Endodermal cell (in vitro differentiated cells): ENCODE data around the gene PPP1R14B. TPM values are rescaled to one million over a fixed set of nuclear protein-coding genes. Genes with fewer than 3 reads are reported as not detected.
A peak's percentile ranks its signal among the peaks of the same experiment; 100 is the strongest.

Experiments
- DNase-seq: peaks from one replicate; pipeline ENCODE4 v3.0.0-alpha.2; 2017
- H3K27ac ChIP-seq: 2 replicates; pipeline ENCODE4 v1.5.1; 2013; ENCODE audit warnings: mild to moderate bottlenecking, low read depth, low read length, moderate library complexity
- H3K27me3 ChIP-seq: 2 replicates; pipeline ENCODE4 v1.6.1; 2013; ENCODE audit warnings: mild to moderate bottlenecking, low read length, moderate library complexity; ENCODE audit not compliant: insufficient read depth, control insufficient read depth, poor library complexity, severe bottlenecking
- H3K36me3 ChIP-seq: 2 replicates; pipeline ENCODE4 v1.7.0; 2013; ENCODE audit warnings: mild to moderate bottlenecking, low read length, moderate library complexity; ENCODE audit not compliant: control insufficient read depth, insufficient read depth
- H3K4me1 ChIP-seq: one replicate; pipeline ENCODE4 v1.7.0; 2013; ENCODE audit warnings: low read length; ENCODE audit not compliant: control insufficient read depth, insufficient read depth
- H3K4me3 ChIP-seq: 2 replicates; pipeline ENCODE4 v1.5.1; 2013; ENCODE audit warnings: mild to moderate bottlenecking, low read length, moderate library complexity
- H3K9ac ChIP-seq: 2 replicates; pipeline ENCODE4 v1.6.1; 2013; ENCODE audit warnings: mild to moderate bottlenecking, low read length, moderate library complexity; ENCODE audit not compliant: poor library complexity, severe bottlenecking; ENCODE audit errors: extremely low read depth
- H3K9me3 ChIP-seq: 2 replicates; pipeline ENCODE4 v1.6.1; 2013; ENCODE audit warnings: mild to moderate bottlenecking, low read length, moderate library complexity; ENCODE audit not compliant: control insufficient read depth
- H3K27ac Mint-ChIP-seq: 2 replicates; pipeline ENCODE4 v1.8.0; 2020; ENCODE audit warnings: mixed read lengths
- H3K27me3 Mint-ChIP-seq: 2 replicates; pipeline ENCODE4 v1.8.0; 2021; ENCODE audit warnings: mild to moderate bottlenecking, mixed read lengths; ENCODE audit not compliant: insufficient read depth
- H3K36me3 Mint-ChIP-seq: 2 replicates; pipeline ENCODE4 v1.8.0; 2020; ENCODE audit warnings: low read depth, mixed read lengths
- H3K4me1 Mint-ChIP-seq: 2 replicates; pipeline ENCODE4 v1.8.0; 2020; ENCODE audit warnings: mixed read lengths
- H3K4me3 Mint-ChIP-seq: 2 replicates; pipeline ENCODE4 v1.8.0; 2020; ENCODE audit warnings: mild to moderate bottlenecking, moderate library complexity, mixed read lengths
- H3K9me3 Mint-ChIP-seq: 2 replicates; pipeline ENCODE4 v1.8.0; 2020; ENCODE audit warnings: mild to moderate bottlenecking, mixed read lengths
- WGBS, 2 experiments: methylation state at CpG; one replicate each; pipeline versions ENCODE4 v1.1.5 to v1.1.7; 2013; ENCODE audit warnings: missing lambda C conversion rate in 2 of 2, mixed read lengths in 1 of 2; ENCODE audit not compliant: insufficient coverage in 1 of 2, insufficient read length in 1 of 2; 5-methylcytosine and 5-hydroxymethylcytosine counted together
- total RNA-seq, 2 donors: library from RNA; stranded (reverse); fragmentation: NEBNext Ultra II Directional in 1 of 2; extraction: Animal tissue kit (Norgen Biotek cat#: 25700) in 1 of 2; gene quantifications; 2 replicates in 1 of 2; 3 replicates in 1 of 2; pipeline ENCODE4 v1.2.1, GENCODE V29; 2021
- TF ChIP-seq, protein P1 (sequence below): fragments of 200-600 bp; sonication (generic); conservative IDR thresholded peaks from 2 replicates; pipeline ENCODE4 v1.5.0; 2021; ENCODE audit warnings: antibody characterized with exemption, mild to moderate bottlenecking

The PPP1R14B gene
- total RNA-seq, 2 donors from 2014 or later = 228 to 265 TPM

DNA sequence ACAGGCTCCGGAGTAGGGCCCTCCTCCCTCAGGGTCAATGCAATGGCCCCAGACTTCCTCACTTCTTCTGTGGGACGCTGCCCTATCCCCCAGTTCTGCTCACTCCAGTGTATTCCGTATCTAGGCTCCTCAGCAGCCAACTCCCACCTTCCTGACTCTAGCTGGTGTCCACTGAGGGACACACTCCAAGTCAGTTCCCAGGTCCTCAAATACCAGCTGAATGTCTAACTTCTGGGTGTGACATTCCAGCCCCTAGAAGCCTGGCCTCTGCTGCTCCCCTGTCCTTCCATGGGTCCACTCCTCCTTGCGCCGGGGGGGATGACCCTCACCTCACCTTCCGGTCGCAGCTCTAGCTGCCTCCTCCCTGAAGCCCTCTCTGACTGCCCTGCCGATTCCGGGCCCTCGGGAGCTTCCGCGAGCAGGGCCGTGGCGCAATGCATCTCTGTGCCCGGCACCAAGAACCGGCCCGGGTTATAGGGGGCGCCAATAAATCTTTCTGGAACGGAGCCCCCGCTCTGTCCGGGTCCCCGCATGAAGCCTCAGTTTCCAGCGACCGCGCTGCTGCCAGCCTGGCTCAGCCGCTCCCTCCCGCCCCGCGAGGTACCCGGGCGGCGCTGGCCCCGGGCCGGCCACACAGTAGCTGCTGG is 22.3 kb upstream of the PPP1R14B start:
- peak; percentile 90 for DNase-seq
- TF ChIP-seq, protein P1, sequence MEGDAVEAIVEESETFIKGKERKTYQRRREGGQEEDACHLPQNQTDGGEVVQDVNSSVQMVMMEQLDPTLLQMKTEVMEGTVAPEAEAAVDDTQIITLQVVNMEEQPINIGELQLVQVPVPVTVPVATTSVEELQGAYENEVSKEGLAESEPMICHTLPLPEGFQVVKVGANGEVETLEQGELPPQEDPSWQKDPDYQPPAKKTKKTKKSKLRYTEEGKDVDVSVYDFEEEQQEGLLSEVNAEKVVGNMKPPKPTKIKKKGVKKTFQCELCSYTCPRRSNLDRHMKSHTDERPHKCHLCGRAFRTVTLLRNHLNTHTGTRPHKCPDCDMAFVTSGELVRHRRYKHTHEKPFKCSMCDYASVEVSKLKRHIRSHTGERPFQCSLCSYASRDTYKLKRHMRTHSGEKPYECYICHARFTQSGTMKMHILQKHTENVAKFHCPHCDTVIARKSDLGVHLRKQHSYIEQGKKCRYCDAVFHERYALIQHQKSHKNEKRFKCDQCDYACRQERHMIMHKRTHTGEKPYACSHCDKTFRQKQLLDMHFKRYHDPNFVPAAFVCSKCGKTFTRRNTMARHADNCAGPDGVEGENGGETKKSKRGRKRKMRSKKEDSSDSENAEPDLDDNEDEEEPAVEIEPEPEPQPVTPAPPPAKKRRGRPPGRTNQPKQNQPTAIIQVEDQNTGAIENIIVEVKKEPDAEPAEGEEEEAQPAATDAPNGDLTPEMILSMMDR = no peak
- WGBS, 2 experiments = 3 to 17% methylated on average over 2 to 34 of the region's 34 CpGs

DNA sequence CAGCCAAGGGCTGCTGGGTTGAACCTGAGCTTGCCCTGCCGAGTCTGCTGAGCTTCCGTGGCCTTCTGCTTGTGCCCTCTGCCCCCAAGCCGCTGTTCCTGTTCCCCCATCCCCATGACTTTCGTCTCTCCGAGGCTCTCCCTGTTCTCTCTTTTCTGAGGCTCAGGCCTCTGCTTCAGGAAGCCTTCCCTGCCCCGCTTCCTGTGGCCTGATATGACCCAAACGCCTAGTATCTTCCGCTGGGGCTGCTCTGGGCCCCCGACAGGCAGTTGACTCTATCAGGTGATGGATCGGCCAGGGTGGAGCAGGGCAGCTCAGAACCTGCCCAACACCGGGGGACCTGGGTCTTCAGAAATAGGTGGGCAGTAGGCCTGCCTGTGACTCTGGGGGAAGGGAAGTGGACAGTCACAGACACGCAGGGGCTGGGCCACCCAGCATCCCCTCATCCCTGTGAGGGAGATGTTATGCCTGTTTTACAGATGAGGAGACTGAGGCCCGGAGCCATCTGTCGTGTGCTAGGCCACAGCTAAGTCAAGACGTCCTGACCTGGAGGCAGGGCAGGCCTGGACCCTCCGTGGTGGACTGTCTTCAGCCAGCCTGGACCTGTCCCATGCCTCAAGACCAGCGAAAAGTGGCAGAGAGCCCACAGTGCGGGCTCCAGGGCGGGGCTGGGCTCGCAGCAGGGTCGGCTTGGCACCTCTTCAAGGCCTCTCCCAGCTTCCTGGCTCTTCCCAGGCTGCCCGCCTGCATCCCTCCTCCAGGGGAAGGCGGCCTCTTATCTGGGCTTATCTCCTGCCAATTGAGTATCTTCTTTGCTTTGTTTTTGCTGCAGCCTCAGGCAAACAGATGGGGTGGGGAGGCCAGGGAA is 21.5 kb upstream of the PPP1R14B start:
- TF ChIP-seq, protein P1 = no peak
- 80 to 87% methylated on average over 15 to 23 of the region's 23 CpGs for WGBS, 2 experiments
- Mint-ChIP-seq H3K9me3 (no peaks in the 10 kb centered on the region), H3K27me3 (no peaks in the 10 kb centered on the region), H3K4me3 (peak overlapping the region; percentile 95), H3K27ac (peak overlapping the region; percentile 95), H3K36me3 (peaks cover 22% of the 10 kb centered on the region), H3K4me1 (peaks cover 10% of the 10 kb centered on the region)
- H3K27ac ChIP-seq = peak overlapping the region; percentile 94
- peak; percentile 87 for DNase-seq
- H3K9me3 ChIP-seq = no peaks in the 10 kb centered on the region
- H3K9ac ChIP-seq = peak overlapping the region; percentile 91
- H3K27me3 ChIP-seq = no peaks in the 10 kb centered on the region
- peak overlapping the region; percentile 82 for H3K4me3 ChIP-seq
- H3K4me1 ChIP-seq = no peaks in the 10 kb centered on the region
- H3K36me3 ChIP-seq = peaks cover 17% of the 10 kb centered on the region

More for the DNA sequence above, 22.3 kb upstream of the PPP1R14B start:
- Histone ChIP-seq H3K9me3 (no peaks in the 10 kb centered on the region), H3K4me1 (no peaks in the 10 kb centered on the region), H3K9ac (peak overlapping the region; percentile 91), H3K27me3 (no peaks in the 10 kb centered on the region), H3K4me3 (peak overlapping the region; percentile 82), H3K27ac (peak overlapping the region; percentile 94), H3K36me3 (peaks cover 11% of the 10 kb centered on the region)
- Mint-ChIP-seq H3K9me3 (no peaks in the 10 kb centered on the region), H3K27ac (peak overlapping the region; percentile 99), H3K4me1 (peaks cover 14% of the 10 kb centered on the region), H3K4me3 (peak overlapping the region; percentile 95), H3K36me3 (peaks cover 21% of the 10 kb centered on the region), H3K27me3 (no peaks in the 10 kb centered on the region)

DNA sequence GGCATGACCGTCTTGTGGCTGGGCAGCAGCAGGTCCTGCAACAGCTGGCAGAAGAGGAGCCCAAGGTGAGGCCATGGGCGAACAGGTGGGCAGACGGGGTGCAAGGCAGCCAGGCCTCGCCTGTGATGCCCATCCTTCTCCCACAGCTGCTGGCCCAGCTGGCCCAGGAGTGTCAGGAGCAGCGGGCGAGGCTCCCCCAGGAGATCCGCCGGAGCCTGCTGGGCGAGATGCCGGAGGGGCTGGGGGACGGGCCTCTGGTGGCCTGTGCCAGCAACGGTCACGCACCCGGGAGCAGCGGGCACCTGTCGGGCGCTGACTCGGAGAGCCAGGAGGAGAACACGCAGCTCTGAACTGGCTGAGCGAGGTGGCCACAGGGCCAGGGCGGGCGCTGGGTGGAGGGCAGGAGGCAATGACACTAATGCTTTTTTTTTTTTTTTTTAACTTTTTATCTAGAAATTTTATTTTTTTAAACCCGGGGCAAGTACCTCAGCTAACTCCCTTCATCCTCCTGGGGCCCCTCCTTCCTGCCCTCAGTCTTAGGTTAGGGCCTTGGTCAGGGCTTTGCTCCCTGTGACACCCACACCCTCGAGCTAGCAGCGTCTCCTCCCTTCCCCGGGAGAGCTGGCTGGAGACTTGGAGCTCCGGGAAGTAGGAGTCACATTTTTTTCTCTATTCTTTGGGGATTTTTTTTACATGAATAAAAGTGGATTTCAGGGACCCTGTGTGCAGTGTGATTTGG is 20.6 kb upstream of the PPP1R14B start:
- no peak overlapping the region for H3K4me3 ChIP-seq
- H3K27ac Mint-ChIP-seq = peak overlapping the region; percentile 95
- TF ChIP-seq, protein P1 = no peak
- no peak overlapping the region for H3K27ac ChIP-seq
- peaks cover 30% of the 10 kb centered on the region for H3K36me3 Mint-ChIP-seq
- peaks cover 10% of the 10 kb centered on the region for H3K4me1 Mint-ChIP-seq
- DNase-seq = no peak
- H3K27me3 Mint-ChIP-seq = no peaks in the 10 kb centered on the region
- H3K27me3 ChIP-seq = no peaks in the 10 kb centered on the region
- no peaks in the 10 kb centered on the region for H3K9me3 Mint-ChIP-seq
- 87 to 88% methylated on average over 8 to 26 of the region's 27 CpGs for WGBS, 2 experiments
- H3K4me3 Mint-ChIP-seq = no peak overlapping the region
- H3K9me3 ChIP-seq = no peaks in the 10 kb centered on the region
- no peaks in the 10 kb centered on the region for H3K4me1 ChIP-seq
- H3K9ac ChIP-seq = no peak overlapping the region
- peaks cover 25% of the 10 kb centered on the region for H3K36me3 ChIP-seq
